ENCODE data around the gene CACNB2.
A peak's percentile ranks its signal among the peaks of the same experiment; 100 is the strongest.

The CACNB2 gene

DNA sequence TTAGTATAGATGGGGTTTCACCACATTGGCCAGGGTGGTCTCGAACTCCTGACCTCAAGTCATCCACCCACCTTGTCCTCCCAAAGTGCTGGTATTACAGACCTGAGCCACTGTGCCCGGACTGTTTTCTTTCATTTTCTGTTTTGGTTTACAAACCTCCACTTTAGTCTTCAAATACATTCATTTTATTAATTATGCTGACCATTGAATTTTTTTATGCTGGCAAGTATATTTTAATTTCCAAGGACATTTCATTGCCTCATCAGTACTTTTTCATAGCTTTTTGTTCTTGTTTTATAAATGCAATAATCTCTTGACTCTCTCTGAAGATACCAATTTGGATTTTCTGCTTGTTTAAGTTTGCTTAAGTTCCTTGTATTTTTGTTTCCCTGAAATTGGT lies 170.5 kb downstream of the CACNB2 start:
- DNase-seq = no peak
- Mint-ChIP-seq H3K4me3 (no peak overlapping the region), H3K9me3 (no peaks in the 10 kb centered on the region), H3K36me3 (ENCODE audit: low read depth) (no peaks in the 10 kb centered on the region), H3K27me3 (ENCODE audit: low read depth, poor library complexity) (no peaks in the 10 kb centered on the region), H3K27ac (no peak overlapping the region), H3K4me1 (peaks cover 9% of the 10 kb centered on the region)
- TF ChIP-seq CTCF (IDR thresholded peaks at IDR 0.05) = no peak

DNA sequence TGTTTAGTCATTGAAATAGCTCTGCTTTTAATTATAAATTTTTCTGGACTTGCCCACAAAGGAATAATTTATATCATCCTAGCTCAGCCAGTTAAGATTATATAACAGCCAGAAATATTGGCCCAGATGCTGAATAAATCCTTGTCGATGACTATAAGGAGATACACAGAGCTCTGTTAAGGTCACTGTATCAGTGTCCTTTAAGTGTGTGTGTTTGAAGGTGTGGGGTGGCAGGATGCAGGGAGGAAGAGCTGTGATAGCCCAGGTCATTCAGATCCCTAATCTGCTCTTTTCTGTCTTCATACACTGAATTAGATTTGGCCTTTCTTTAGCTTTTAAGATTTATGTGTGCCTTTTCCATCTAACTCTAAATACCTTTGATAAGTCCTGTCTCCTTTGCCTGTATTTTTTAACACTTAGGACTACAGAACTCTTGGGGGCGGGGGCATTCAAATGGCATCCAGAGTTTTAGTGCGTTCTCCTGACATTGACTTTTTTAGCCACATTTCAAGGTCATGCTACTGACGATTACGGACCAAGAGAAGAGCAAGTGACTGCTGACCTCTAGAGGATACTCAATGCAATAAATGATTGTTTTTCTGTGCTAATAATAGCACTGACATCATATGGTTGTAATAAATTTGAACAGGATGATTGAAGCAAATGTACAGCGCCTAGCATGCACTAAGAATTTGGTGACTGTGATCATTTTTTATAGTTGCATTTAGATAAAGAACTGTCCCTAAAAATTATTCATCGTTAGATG lies 172.3 kb downstream of the CACNB2 start:
- no peaks in the 10 kb centered on the region for H3K27me3 Mint-ChIP-seq (ENCODE audit: low read depth, poor library complexity)
- H3K4me1 Mint-ChIP-seq = peaks cover 9% of the 10 kb centered on the region
- H3K4me3 Mint-ChIP-seq = no peak overlapping the region
- H3K27ac Mint-ChIP-seq = no peak overlapping the region
- peak; percentile 13 for DNase-seq
- no peaks in the 10 kb centered on the region for H3K36me3 Mint-ChIP-seq (ENCODE audit: low read depth)
- H3K9me3 Mint-ChIP-seq = no peaks in the 10 kb centered on the region
- TF ChIP-seq CTCF (IDR thresholded peaks at IDR 0.05) = peak; percentile 35

- TF ChIP-seq CTCF (IDR thresholded peaks at IDR 0.05) = no peak
- Mint-ChIP-seq H3K27me3 (ENCODE audit: low read depth, poor library complexity) (no peaks in the 10 kb centered on the region), H3K9me3 (no peaks in the 10 kb centered on the region), H3K4me1 (peaks cover 9% of the 10 kb centered on the region), H3K27ac (no peak overlapping the region), H3K4me3 (no peak overlapping the region), H3K36me3 (ENCODE audit: low read depth) (no peaks in the 10 kb centered on the region)
- no peak for DNase-seq
Observed at GRCh38 chr10:18313140-18313530, 172.9 kb downstream of the CACNB2 start.

- Mint-ChIP-seq H3K27ac (no peak overlapping the region), H3K27me3 (ENCODE audit: low read depth, poor library complexity) (no peaks in the 10 kb centered on the region), H3K36me3 (ENCODE audit: low read depth) (no peaks in the 10 kb centered on the region), H3K4me1 (peaks cover 9% of the 10 kb centered on the region), H3K4me3 (no peak overlapping the region), H3K9me3 (peaks cover 1% of the 10 kb centered on the region)
- TF ChIP-seq CTCF (IDR thresholded peaks at IDR 0.05) = no peak
- no peak for DNase-seq
Observed at GRCh38 chr10:18313626-18314025, 173.4 kb downstream of the CACNB2 start.

- no peak for DNase-seq
- Mint-ChIP-seq H3K4me1 (no peaks in the 10 kb centered on the region), H3K27ac (no peak overlapping the region), H3K4me3 (no peak overlapping the region), H3K36me3 (ENCODE audit: low read depth) (no peaks in the 10 kb centered on the region), H3K9me3 (peaks cover 15% of the 10 kb centered on the region), H3K27me3 (ENCODE audit: low read depth, poor library complexity) (peaks cover 10% of the 10 kb centered on the region)
- no peak for TF ChIP-seq CTCF (IDR thresholded peaks at IDR 0.05)
Observed at GRCh38 chr10:18319628-18320027, 179.4 kb downstream of the CACNB2 start.

DNA sequence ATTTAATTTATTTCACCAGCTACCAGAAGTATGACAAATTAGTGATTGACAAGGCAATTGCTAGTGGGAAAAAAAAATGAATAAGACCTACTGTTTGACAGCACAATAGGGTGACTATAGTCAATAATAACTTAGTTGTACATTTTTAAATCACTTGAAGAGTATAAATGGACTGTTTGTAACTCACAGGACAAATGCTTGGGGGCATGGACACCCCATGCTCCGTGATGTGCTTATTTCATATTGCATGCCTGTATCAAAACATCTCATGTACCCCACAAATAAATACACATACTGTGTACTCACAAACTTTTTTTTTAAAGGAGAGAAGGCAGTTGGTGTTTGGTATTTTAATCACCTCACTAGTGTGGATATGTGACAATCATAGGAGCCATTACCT lies 181.1 kb downstream of the CACNB2 start:
- no peak for DNase-seq
- Mint-ChIP-seq H3K36me3 (ENCODE audit: low read depth) (no peaks in the 10 kb centered on the region), H3K4me1 (no peaks in the 10 kb centered on the region), H3K9me3 (peaks cover 15% of the 10 kb centered on the region), H3K4me3 (no peak overlapping the region), H3K27me3 (ENCODE audit: low read depth, poor library complexity) (peaks cover 13% of the 10 kb centered on the region), H3K27ac (no peak overlapping the region)
- no peak for TF ChIP-seq CTCF (IDR thresholded peaks at IDR 0.05)
